CD8-positive, alpha-beta memory T cell (primary cell): ENCODE data around the gene PROCR. TPM values are rescaled to one million over a fixed set of nuclear protein-coding genes. Genes with fewer than 3 reads are reported as not detected.

ENCODE experiments used
- CTCF ChIA-PET: fragments of 350-600 bp; sonication (Branson Sonifier 250); formaldehyde crosslinking; loops from one replicate; lab custom pipeline; 2021; ENCODE audit warnings: antibody characterized with exemption; lab: Charles Lee
- POLR2A ChIA-PET: fragments of 350-600 bp; sonication (Branson Sonifier 250); formaldehyde crosslinking; loops from one replicate; lab custom pipeline; 2021; ENCODE audit warnings: antibody characterized with exemption; lab: Charles Lee
- DNase-seq, 5 donors: peaks; one replicate each; pipeline versions ENCODE4 v3.0.0 to v3.0.0-alpha.2; 2020 to 2022; ENCODE audit warnings: mixed read lengths in 1 of 5
- H3K27ac ChIP-seq: one replicate; pipeline ENCODE4 v1.7.0; 2013; ENCODE audit warnings: low read depth, mild to moderate bottlenecking, low read length, moderate library complexity
- H3K27me3 ChIP-seq: 2 replicates; pipeline ENCODE4 v1.7.0; 2013; ENCODE audit warnings: low read length, mild to moderate bottlenecking; ENCODE audit not compliant: insufficient read depth, poor library complexity, severe bottlenecking
- H3K36me3 ChIP-seq: 2 replicates; pipeline ENCODE4 v1.7.0; 2013; ENCODE audit warnings: mild to moderate bottlenecking, low read length, moderate library complexity; ENCODE audit not compliant: insufficient read depth
- H3K4me1 ChIP-seq: 2 replicates; pipeline ENCODE4 v1.7.0; 2013; ENCODE audit warnings: mild to moderate bottlenecking, low read length, moderate library complexity; ENCODE audit not compliant: insufficient read depth
- H3K4me3 ChIP-seq: 2 replicates; pipeline ENCODE4 v1.7.0; 2013; ENCODE audit warnings: mild to moderate bottlenecking, low read length
- H3K9me3 ChIP-seq: 2 replicates; pipeline ENCODE4 v1.7.0; 2013; ENCODE audit warnings: mild to moderate bottlenecking, low read length
- H3K27ac Mint-ChIP-seq, 8 donors: one replicate each; pipeline ENCODE4 v1.8.0; 2020 to 2021; ENCODE audit warnings: mixed read lengths in 8 of 8, mild to moderate bottlenecking in 6 of 8, inconsistent platforms in 3 of 8, moderate library complexity in 3 of 8
- H3K27me3 Mint-ChIP-seq, 2 donors: one replicate each; pipeline ENCODE4 v1.8.0; 2020 to 2021; ENCODE audit warnings: mixed read lengths in 2 of 2, mild to moderate bottlenecking in 1 of 2, moderate library complexity in 1 of 2
- H3K36me3 Mint-ChIP-seq, 3 donors: one replicate each; pipeline ENCODE4 v1.8.0; 2020 to 2021; ENCODE audit warnings: mixed read lengths in 3 of 3, inconsistent platforms in 1 of 3, mild to moderate bottlenecking in 1 of 3
- H3K4me1 Mint-ChIP-seq, 3 donors: one replicate each; pipeline ENCODE4 v1.8.0; 2020 to 2021; ENCODE audit warnings: mixed read lengths in 3 of 3, inconsistent platforms in 1 of 3, mild to moderate bottlenecking in 1 of 3
- H3K4me3 Mint-ChIP-seq, 7 donors: one replicate each; pipeline ENCODE4 v1.8.0; 2020 to 2021; ENCODE audit warnings: mixed read lengths in 7 of 7, mild to moderate bottlenecking in 6 of 7, moderate library complexity in 4 of 7, inconsistent platforms in 2 of 7
- H3K9me3 Mint-ChIP-seq, 5 donors: one replicate each; pipeline ENCODE4 v1.8.0; 2020 to 2022; ENCODE audit warnings: mixed read lengths in 5 of 5, mild to moderate bottlenecking in 3 of 5, moderate library complexity in 2 of 5, inconsistent platforms in 1 of 5
- polyA plus RNA-seq: library from polyadenylated mRNA; unstranded; fragments of 300-500 nt; fragmentation: Illumina TruSeq; gene quantifications from one replicate; pipeline ENCODE4 v1.2.3, GENCODE V29; 2021
- total RNA-seq, 2 experiments: library from RNA; stranded (reverse); gene quantifications; one replicate each; pipeline ENCODE4 v1.2.3, GENCODE V29; 2021

PROCR gene
- total RNA-seq: 1 to 10 TPM; 2.6 to 2.7 TPM
- polyA plus RNA-seq: 10.7 TPM

DNA sequence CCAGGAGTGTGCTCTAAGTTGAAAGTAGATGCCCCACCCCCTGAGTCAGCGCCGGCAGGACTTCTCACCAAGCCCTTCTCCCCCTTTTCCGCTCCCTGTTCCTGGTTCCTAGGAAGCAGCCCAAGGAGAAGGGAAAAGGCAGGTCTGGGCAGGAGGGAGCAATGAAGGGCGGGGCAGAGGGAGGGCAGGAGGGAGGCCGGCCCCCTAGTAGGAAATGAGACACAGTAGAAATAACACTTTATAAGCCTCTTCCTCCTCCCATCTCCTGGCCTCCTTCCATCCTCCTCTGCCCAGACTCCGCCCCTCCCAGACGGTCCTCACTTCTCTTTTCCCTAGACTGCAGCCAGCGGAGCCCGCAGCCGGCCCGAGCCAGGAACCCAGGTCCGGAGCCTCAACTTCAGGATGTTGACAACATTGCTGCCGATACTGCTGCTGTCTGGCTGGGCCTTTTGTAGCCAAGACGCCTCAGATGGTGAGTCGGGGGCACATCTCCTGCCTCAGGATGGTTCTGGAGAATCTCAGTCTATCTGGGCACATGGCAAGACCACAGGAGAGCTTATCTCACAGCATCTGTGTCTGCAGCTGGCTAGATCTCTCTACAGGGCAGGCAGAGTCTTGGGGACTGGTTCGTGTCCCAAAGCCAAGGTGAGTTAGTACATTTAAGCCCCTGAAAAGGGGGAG, at the start of gene PROCR:
TSS of gene PROCR (plus strand) at position 320 of the 681 bp plus-strand sequence. CDS start at position 403, 83 bp downstream.
- H3K4me3 Mint-ChIP-seq: peak within 1 kb of the TSS; percentile 70 to 94 (median 87)
- peak within 1 kb of the TSS; percentile 4 to 95 (median 84) for H3K27ac Mint-ChIP-seq
- H3K27me3 ChIP-seq: no peaks in the 10 kb centered on the region
- no peaks in the 10 kb centered on the region for H3K27me3 Mint-ChIP-seq
- no peaks in the 10 kb centered on the region for H3K9me3 ChIP-seq
- CTCF ChIA-PET: no interaction called here
- H3K4me3 ChIP-seq: peak within 1 kb of the TSS; percentile 27
- H3K27ac ChIP-seq: no peak within 1 kb of the TSS
- DNase-seq: peak in 2 of 5 donors; percentile 4 to 11
- H3K4me1 ChIP-seq: peaks cover 11% of the 10 kb centered on the region
- no peaks in the 10 kb centered on the region for H3K36me3 ChIP-seq
- H3K36me3 Mint-ChIP-seq: peaks cover under 1 to 8% (median 7%) of the 10 kb centered on the region in 3 donors
- no peaks in the 10 kb centered on the region for H3K9me3 Mint-ChIP-seq
- H3K4me1 Mint-ChIP-seq: peaks cover 23 to 31% (median 30%) of the 10 kb centered on the region in 3 donors
- POLR2A ChIA-PET: no interaction called here

DNA sequence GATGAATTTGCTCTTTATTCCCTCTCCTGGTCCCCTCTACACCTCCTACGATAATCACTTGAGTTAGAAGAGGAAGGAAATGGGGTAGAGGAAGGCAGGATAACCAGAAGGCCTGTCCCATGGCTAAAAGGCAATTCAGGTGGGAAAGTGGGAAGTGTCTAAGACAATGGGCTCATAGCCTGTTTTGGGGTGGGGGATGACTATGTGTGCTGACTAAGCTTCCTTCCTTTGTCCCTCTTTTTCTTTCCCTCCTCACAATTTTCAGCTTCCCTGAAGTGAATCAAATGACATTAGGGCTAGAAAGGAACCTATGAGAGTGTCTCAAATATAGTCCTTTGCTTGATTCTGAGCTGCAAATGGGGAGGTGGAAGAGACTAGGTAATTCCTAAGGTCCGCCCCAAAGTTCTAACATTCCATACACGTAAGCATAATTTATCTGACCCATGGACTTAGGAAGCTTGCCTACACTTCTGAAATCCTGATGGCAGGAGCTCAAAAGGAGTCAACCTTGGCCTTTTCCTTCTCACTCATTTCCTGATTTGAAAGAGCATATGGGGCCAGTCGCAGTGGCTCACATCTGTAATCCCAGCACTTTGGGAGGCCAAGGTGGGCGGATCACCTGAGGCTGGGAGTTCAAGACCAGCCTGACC, 49.0 kb upstream of the PROCR start:
- Mint-ChIP-seq H3K9me3 (no peaks in the 10 kb centered on the region), H3K27ac (peak overlapping the region in 1 of 8 donors; percentile 72), H3K4me1 (no peaks in the 10 kb centered on the region), H3K36me3 (peaks cover 10 to 92% (median 20%) of the 10 kb centered on the region in 3 donors), H3K27me3 (no peaks in the 10 kb centered on the region), H3K4me3 (no peak overlapping the region)
- Histone ChIP-seq H3K36me3 (peaks cover 54% of the 10 kb centered on the region), H3K27me3 (no peaks in the 10 kb centered on the region), H3K9me3 (no peaks in the 10 kb centered on the region), H3K27ac (no peak overlapping the region), H3K4me1 (no peaks in the 10 kb centered on the region), H3K4me3 (no peak overlapping the region)
- ChIA-PET CTCF (interaction anchor here (0.5 kb wide), 1 partner anchor 27 kb away, joined by 3 read pairs; no protein-coding TSS in a partner anchor), POLR2A (no interaction called here)
- DNase-seq: no peak

DNA sequence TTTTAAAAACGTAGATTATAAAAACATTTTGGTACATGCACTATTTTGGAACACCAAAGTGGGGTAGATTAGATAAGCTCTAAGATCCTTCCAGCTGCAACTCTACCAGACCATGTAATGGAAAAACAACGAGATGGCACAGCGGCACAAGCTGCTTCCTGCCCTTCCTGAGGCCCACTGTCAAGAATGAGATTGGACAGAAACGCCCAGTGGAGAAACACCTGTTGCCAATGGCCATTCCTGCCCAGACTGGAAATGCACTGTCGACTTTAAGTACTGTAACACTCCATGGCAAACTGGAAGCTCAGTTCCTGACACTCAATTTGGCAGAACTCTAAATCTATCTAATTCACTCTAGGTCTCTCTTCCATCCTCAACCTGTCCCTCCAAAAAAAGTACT, 46.1 kb upstream of the PROCR start:
- H3K4me1 Mint-ChIP-seq: no peaks in the 10 kb centered on the region
- no peak overlapping the region for H3K4me3 ChIP-seq
- no peaks in the 10 kb centered on the region for H3K27me3 Mint-ChIP-seq
- H3K36me3 ChIP-seq: peaks cover 41% of the 10 kb centered on the region
- no peaks in the 10 kb centered on the region for H3K27me3 ChIP-seq
- no peak overlapping the region for H3K4me3 Mint-ChIP-seq
- no peak overlapping the region for H3K27ac ChIP-seq
- H3K27ac Mint-ChIP-seq: peak overlapping the region in 2 of 8 donors; percentile 5 to 24
- no peaks in the 10 kb centered on the region for H3K9me3 ChIP-seq
- DNase-seq: no peak
- no peaks in the 10 kb centered on the region for H3K9me3 Mint-ChIP-seq
- ChIA-PET CTCF (no interaction called here), POLR2A (no interaction called here)
- peaks cover 10 to 81% (median 20%) of the 10 kb centered on the region in 3 donors for H3K36me3 Mint-ChIP-seq
- H3K4me1 ChIP-seq: no peaks in the 10 kb centered on the region

DNA sequence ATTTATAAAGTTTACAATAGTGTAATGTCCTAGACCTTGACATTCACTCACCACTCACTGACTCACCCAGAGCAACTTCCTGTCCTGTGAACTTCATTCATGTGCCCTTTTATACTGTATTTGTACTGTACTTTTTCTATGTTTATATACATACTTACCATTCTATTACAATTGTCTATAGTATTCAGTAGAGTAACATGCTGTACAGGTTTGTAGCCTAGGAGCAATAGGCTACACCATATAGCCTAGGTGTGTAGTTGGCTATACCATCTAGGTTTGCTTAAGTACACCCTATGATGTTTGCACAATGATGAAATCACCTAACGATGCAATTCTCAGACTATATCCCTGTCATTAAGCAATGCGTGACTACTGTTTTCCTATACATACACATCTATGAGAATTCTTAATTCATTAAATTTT, 42.2 kb upstream of the PROCR start:
- Histone ChIP-seq H3K27ac (no peak overlapping the region), H3K4me3 (no peak overlapping the region), H3K36me3 (peaks cover 38% of the 10 kb centered on the region), H3K9me3 (no peaks in the 10 kb centered on the region), H3K4me1 (no peaks in the 10 kb centered on the region), H3K27me3 (no peaks in the 10 kb centered on the region)
- DNase-seq: no peak
- no peak overlapping the region for H3K4me3 Mint-ChIP-seq
- no peaks in the 10 kb centered on the region for H3K4me1 Mint-ChIP-seq
- no peak overlapping the region for H3K27ac Mint-ChIP-seq
- ChIA-PET POLR2A (no interaction called here), CTCF (interaction anchor here (1.7 kb wide), 1 partner anchor 17 kb away, joined by 5 read pairs; the partner anchor contains the start of gene EDEM2)
- no peaks in the 10 kb centered on the region for H3K9me3 Mint-ChIP-seq
- peaks cover 13 to 81% (median 27%) of the 10 kb centered on the region in 3 donors for H3K36me3 Mint-ChIP-seq
- no peaks in the 10 kb centered on the region for H3K27me3 Mint-ChIP-seq

DNA sequence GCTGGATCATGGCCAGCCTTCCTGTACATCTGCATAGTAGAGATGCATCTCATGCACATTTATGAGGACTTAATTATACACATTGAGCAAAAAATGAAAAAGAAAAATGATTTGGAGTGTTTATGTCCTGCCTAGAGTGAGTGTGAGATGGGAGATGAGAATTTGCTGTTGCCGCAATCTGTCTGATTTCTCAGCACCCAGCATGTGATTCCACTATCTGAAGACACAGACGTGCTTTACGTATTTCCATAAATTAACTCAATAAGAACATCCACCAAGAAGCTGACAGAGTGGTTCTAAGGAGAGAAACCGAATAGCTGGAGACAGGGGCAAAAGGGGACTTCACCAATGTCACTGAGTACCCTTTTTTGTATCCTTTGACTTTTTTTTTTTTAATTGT, 39.9 kb upstream of the PROCR start:
- Mint-ChIP-seq H3K36me3 (peaks cover 6 to 80% (median 21%) of the 10 kb centered on the region in 3 donors), H3K4me3 (no peak overlapping the region), H3K4me1 (no peaks in the 10 kb centered on the region), H3K9me3 (no peaks in the 10 kb centered on the region), H3K27ac (peak overlapping the region in 2 of 8 donors; percentile 15 to 37), H3K27me3 (no peaks in the 10 kb centered on the region)
- Histone ChIP-seq H3K27ac (no peak overlapping the region), H3K4me3 (no peak overlapping the region), H3K36me3 (peaks cover 31% of the 10 kb centered on the region), H3K4me1 (no peaks in the 10 kb centered on the region), H3K27me3 (no peaks in the 10 kb centered on the region), H3K9me3 (no peaks in the 10 kb centered on the region)
- ChIA-PET CTCF (interaction anchor here (1.7 kb wide), 1 partner anchor 35 kb away, joined by 4 read pairs; no protein-coding TSS in a partner anchor), POLR2A (no interaction called here)
- no peak for DNase-seq

DNA sequence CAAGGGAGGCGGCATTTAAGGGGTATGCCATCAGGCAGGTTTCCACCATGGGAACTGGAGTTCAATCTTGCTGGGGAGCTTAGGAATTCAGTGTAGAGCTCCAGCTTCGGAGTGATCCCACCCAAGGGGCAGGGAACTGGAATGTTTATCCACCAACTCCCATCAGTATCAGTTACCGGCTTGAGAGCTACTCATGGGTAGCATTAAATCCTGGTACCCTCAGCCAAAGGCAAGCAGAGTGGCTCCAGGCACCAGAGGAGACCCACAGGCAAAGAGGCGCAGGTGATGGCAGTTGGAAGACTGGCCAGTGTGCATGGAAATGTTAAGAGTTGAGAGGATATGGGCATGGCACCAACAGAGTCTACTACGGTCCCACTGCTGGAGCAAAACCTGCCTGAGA, 38.8 kb upstream of the PROCR start:
- H3K4me3 Mint-ChIP-seq: no peak overlapping the region
- Histone ChIP-seq H3K27me3 (no peaks in the 10 kb centered on the region), H3K4me1 (no peaks in the 10 kb centered on the region), H3K9me3 (no peaks in the 10 kb centered on the region), H3K4me3 (no peak overlapping the region), H3K36me3 (peaks cover 34% of the 10 kb centered on the region), H3K27ac (no peak overlapping the region)
- POLR2A ChIA-PET: no interaction called here
- no peaks in the 10 kb centered on the region for H3K27me3 Mint-ChIP-seq
- CTCF ChIA-PET: no interaction called here
- peaks cover 3 to 83% (median 24%) of the 10 kb centered on the region in 3 donors for H3K36me3 Mint-ChIP-seq
- no peaks in the 10 kb centered on the region for H3K9me3 Mint-ChIP-seq
- peaks cover 0 to 1% (median 0%) of the 10 kb centered on the region in 3 donors for H3K4me1 Mint-ChIP-seq
- H3K27ac Mint-ChIP-seq: no peak overlapping the region
- DNase-seq: no peak

DNA sequence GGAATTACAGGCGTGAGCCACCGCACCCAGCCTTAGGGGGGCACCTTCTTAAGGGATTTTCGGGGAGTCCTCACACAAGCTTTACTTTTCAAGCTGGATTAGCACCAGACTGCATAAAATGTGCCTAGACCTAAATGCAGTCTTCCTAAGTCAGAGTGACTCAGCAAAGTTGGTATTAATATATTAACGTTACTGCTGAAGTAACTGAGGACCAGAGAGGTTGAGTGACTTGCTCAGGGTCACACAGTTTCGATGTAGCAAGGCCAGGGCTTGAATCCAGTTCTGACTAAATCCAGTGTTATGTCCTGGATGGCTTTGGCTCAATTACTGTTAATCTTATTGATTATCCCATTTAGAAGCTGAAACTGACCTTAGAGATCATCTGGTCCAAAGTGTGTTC, 38.1 kb upstream of the PROCR start:
- H3K27ac Mint-ChIP-seq: peak overlapping the region in 1 of 8 donors; percentile 37

DNA sequence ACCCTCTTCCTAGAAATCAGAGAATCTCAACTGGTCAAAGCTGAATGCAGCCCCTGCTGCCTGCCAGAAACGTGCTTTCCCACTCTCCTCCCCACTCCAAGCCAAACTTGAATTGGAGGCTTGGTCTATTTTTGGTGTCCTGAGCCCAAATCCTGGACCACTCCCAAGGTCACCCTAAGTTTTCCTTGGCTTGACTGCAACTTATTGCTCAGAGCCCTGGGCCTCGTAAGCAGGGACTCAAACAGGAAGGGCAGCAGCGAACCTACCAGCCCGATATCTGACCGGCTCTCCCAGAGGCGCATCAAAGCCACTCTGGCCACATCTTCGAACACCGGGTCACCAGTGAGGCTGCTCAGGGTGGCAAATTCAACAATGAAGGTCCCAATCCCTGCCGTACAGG, 37.4 kb upstream of the PROCR start:
- Mint-ChIP-seq H3K4me3 (no peak overlapping the region), H3K4me1 (peaks cover 0 to 1% (median 0%) of the 10 kb centered on the region in 3 donors), H3K9me3 (no peaks in the 10 kb centered on the region), H3K27me3 (no peaks in the 10 kb centered on the region), H3K27ac (no peak overlapping the region), H3K36me3 (peaks cover 3 to 87% (median 24%) of the 10 kb centered on the region in 3 donors)
- Histone ChIP-seq H3K9me3 (no peaks in the 10 kb centered on the region), H3K36me3 (peaks cover 37% of the 10 kb centered on the region), H3K4me3 (no peak overlapping the region), H3K4me1 (no peaks in the 10 kb centered on the region), H3K27ac (no peak overlapping the region), H3K27me3 (no peaks in the 10 kb centered on the region)
- ChIA-PET CTCF (interaction anchor here (1.0 kb wide), 1 partner anchor 11 kb away, joined by 3 read pairs; no protein-coding TSS in a partner anchor), POLR2A (no interaction called here)
- no peak for DNase-seq

More for the DNA sequence above, 38.1 kb upstream of the PROCR start:
- H3K36me3 Mint-ChIP-seq: peaks cover 3 to 84% (median 24%) of the 10 kb centered on the region in 3 donors
- H3K27me3 Mint-ChIP-seq: no peaks in the 10 kb centered on the region
- ChIA-PET CTCF (interaction anchor here (1.0 kb wide), 1 partner anchor 11 kb away, joined by 3 read pairs; no protein-coding TSS in a partner anchor), POLR2A (no interaction called here)
- H3K27me3 ChIP-seq: no peaks in the 10 kb centered on the region
- DNase-seq: no peak
- H3K9me3 ChIP-seq: no peaks in the 10 kb centered on the region
- peaks cover 37% of the 10 kb centered on the region for H3K36me3 ChIP-seq
- H3K4me1 ChIP-seq: no peaks in the 10 kb centered on the region
- H3K4me1 Mint-ChIP-seq: peaks cover 0 to 1% (median 0%) of the 10 kb centered on the region in 3 donors
- H3K27ac ChIP-seq: no peak overlapping the region
- no peak overlapping the region for H3K4me3 Mint-ChIP-seq
- H3K4me3 ChIP-seq: no peak overlapping the region
- no peaks in the 10 kb centered on the region for H3K9me3 Mint-ChIP-seq
